SKM-1 treated with dmso at 0.1 percent for 144 hours (cell line): Measurements from ENCODE around the gene ATG2A.

Experiments used
- DNase-seq: peaks from one replicate; lab custom pipeline; 2025; ENCODE audit not compliant: unreplicated experiment; lab: John Stamatoyannopoulos, UW

ATG2A gene

GRCh38 chr11:64872790-64873488 lies 44.1 kb downstream of the ATG2A start:
- no peak for DNase-seq

DNA sequence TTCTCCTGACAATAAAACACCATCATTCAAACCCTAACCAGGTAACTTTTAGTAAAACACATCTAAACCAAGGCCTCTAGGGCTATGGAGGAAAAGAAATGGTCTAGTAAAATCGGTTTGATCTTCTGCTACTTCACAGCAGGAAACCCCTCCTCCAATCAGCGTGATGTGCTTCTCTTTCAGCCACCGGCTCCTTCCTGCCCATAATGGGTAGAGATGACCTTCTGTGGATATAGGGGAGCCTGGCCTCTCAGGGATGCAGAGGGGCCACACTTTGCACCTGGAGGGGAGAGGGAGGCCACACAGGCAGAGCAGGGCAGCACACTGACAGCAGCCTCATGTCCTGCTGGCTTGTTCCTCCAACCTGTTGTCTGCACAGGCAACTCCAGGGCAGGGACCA lies 45.5 kb downstream of the ATG2A start:
- DNase-seq: no peak

DNA sequence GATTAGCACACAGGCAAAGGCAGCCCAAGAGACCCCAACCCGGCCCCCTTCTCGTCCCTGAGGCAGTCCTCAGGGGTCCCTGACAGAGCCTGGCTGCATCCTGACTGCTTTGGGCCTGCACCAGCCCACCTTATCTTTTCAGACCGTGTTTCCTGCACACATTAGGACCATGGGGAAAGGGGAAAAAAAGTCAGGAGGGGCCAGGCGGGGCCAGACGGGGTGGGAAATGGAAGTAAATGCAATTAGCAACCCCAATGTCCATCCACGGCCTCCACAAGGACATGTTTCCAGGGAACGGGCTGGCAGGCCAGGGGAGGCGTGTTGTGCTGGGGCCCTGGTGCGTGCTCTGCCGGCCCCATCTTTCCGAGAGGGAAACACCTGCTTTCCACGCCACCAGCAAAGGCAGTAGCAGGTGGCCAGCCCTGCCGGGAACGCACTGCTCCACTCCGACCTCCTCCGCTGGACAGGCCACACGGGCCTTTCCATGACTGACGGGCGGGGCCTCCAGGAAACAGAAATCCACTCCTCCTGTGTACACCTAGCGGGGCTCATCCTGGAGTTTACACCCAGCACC lies 46.0 kb downstream of the ATG2A start:
- DNase-seq: no peak

- peak; percentile 58 for DNase-seq
Measured at GRCh38 chr11:64870176-64870892, 46.7 kb downstream of the ATG2A start.

GRCh38 chr11:64869571-64870175 lies 47.3 kb downstream of the ATG2A start:
- no peak for DNase-seq

GRCh38 chr11:64868904-64869570 lies 48.0 kb downstream of the ATG2A start:
- DNase-seq: no peak

- no peak for DNase-seq
Measured at GRCh38 chr11:64867748-64868462, 49.1 kb downstream of the ATG2A start.

DNA sequence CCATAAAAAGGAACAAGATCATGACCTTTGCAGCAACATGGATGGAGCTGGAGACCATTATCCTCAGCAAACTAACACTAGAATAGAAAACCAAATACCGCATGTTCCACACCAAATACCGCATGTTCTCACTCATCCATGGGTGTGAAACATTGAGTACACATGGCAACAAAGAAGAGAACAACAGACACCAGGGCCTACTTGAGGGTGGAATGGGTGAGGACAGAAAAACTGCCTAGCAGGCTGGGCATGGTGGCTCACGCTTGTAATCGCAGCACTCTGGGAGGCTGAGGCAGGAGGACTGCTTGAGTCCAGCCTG lies 50.9 kb downstream of the ATG2A start:
- no peak for DNase-seq

DNA sequence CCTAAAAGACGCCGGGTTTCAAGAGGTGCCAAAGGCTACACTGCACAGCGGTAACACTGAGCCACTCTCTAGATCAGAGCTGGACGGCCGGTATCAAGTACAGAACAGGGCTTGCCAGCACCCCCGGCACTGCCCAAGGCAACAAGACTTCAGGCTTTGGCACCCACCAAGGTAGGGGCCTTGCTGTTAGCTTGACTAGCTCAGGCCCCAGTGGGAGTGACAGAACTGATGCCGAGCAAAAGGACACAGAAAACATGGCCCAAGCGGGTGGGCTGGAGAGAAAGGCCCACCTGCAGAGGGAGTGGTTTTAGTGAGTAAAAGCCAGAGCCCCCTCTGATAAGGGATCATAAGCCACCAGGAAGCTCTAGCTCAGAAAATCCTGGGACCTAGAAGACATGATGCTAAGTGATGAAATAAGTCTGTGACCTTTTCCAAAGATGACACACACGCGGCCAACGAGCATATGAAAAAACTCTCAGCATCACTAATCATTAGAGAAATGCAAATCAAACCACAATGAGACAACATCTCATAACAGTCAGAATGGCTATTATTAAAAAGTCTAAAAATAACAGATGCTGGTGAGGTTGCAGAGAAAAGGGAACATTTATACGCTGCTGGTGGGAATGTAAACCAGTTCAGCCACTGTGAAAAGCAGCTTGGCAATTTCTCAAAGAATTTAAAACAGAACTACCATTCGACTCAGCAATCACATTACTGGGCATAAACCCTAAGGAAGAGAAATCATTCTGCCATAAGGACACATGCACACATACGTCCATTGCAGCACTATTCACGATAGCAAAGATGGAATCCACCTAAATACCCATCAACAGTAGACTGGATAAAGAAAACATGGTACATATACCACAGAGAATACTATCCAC lies 51.5 kb downstream of the ATG2A start:
- DNase-seq: no peak

GRCh38 chr11:64864473-64865285 lies 52.3 kb downstream of the ATG2A start:
- DNase-seq: peak; percentile 14

DNA sequence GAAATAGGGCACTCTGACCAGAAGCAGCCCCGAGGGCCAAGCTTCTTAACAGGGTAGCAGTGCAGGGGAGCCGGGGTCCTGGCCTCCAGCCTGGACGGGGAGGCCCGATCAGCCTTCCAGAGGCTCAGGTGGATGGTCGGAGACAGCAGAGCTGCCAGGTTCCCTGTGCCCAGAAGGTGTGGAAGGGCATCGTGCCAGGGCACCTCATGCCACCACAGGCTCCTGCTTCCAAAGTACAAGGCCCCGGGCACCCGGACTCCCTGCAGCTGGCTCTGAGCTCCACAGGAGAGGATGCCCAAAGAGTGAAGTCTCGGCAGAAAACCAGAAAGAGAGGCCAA lies 52.9 kb downstream of the ATG2A start:
- no peak for DNase-seq

DNA sequence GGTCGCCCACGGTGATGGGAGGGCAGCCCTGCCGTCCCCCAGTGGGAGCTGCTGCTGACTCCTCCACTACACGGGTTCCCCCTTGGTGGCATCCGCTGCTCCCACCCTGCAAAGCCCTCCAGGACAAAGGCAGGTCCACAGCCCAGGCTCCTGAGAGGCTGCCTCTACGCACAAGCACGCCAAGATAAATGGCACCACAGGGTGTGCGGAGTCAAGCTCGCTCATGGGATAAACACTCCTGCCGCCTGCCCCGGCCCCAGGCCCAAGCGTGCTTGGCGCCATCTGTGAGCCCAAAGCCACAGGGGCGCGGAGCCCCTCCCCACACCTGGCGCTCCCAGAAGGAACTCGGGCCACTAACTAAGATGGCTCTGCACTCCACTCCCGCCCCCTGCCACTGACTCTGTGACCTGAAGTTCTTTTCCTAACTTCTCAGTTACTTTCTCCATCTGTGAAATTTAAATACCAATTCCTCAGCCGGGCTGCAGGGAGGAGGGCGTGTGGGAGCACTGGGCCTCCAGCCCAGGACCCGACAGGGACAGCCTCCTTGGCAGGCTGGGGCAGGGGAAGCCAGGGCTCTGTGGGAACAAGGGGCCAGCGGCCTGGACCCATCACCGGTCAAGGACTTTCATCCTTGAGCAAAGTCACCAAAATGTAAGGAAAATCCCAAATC lies 53.5 kb downstream of the ATG2A start:
- no peak for DNase-seq

- DNase-seq: no peak
Measured at GRCh38 chr11:64862987-64863390, 54.0 kb downstream of the ATG2A start.

DNA sequence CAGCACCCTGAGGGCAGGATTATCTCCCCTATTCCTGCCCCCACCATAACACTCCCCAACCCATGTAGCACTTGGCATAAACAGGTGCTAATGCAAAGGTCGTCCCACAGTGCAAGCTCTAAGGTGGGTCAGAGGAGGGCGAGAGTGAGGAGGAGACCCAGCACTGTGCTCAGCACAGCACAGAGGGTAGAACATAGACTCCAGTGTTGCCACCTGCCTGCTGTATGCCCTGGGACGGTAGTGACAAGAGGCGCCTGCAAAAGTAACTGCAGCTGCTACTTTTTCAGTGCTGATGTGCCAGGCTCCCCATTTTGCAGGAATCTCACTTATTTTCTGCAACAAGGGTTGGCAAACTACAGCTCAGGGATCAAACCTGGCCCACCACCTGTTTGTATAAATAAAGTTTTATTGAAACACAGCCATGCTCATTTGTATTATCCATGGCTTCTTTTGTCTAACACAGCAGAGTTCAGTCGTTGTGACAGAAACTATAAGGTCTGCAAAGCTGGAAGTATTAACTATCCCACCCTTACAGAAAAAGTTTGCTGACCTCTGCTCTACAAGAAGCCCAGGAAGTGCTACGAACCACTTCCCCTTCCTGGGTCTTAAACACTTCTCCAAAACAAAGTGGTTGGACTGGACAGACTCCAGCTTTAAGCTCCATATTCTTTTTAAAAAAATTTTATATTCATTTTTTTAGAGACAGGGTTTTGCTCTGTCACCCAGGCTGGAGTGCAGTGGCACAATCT lies 55.6 kb downstream of the ATG2A start:
- peak; percentile 84 for DNase-seq

DNA sequence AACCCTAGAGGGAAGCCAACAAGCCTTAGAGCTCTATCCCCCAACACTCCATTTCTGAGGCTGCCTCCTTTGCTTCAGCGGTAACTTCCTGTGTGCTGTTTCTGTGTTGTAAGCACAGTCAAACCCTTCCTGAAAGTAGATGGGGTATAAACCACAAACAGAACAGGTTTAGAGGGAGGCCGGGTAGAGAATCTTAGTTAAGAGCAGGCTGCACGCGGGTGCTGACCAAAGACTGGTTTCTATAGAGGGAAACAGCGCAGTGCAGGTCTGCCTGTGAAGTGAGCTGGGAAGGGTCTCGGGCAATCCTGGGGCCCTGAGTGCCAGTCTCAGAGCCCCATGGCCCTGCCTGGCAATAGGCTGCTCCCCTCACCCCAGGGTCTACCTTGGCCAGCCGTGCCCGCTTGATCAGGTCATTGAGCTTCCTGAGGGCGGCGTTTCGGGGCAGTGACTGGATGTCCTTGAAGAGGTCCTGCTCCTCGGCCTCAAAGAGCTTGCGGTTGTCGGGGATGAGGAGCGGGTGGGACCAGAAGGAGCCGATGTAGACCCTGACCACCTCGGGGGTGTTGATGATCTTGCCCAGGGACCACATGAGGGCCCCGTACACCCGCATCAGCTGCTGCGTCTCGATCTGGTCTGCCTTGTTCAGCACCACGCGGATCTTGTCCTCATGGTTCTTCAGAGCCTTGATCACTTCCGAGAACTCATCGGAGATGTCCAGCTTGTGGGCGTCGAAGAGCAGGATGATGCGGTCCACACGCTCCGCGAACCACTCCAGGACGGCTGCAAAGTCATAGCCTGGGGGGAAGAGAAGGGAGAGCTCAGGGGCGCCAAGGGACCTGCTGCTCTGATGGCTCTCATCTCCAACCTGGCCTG lies 57.2 kb downstream of the ATG2A start:
- DNase-seq: peak; percentile 94

GRCh38 chr11:64858467-64859263 lies 58.3 kb downstream of the ATG2A start:
- DNase-seq: no peak
